ENCODE data around the gene MANSC1. TPM values are rescaled to one million over a fixed set of nuclear protein-coding genes. Genes with fewer than 3 reads are reported as not detected.

Gene MANSC1
- 3.5 to 4.8 TPM (median 4.4 TPM) in 5 replicates for total RNA-seq (2022; extraction: Qiagen RNA extraction)

DNA sequence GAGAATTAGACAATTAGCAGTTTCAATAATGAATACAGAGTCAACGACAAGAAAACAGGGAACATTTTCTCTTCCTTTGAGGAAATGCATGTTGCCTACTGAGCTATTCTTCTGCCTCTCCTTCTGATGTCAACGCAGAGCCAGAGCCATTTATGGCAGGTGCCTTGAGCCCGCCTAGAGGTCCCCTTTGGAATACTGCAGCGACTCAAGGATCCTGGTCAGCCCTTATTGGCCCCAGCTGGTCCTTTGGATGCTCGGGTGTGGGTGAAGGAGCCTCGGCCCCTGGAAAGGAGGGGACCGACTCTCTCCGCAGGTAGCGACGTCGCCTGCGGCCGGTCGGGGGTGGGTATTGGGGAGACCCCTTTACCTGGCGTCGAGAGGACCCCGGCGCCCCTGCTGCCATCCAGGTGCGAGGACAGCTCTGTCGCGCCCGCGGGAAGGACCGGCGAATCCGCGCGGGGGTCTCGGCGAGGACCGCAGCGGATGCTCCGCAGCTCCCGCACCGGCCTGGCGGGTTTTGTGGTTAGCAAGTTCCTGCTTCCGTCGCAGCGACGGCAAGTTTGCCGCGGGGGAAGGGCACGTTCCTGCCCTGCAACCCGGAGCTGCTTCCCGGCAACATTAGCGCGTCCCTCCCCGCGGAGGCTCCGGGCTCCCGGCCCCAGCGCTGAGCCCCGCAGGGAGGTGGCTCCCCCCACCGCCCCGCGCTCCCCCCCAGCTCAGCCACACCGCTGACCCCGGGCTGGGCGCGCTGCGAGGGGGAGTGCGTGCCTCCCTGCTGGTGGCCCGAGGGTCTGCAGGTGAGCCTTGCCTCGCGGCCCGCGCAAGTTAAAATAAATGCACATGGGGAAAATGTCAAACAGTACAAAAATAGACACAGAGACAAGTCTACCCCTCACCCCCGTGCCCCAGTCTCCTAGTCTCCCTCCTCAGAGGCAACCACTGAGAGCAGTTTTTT, at the start of gene MANSC1:
MANSC1 (minus strand) TSS at position 532 of the 955 bp plus-strand sequence. CDS start 6,928 bp downstream, outside the sequence.

DNA sequence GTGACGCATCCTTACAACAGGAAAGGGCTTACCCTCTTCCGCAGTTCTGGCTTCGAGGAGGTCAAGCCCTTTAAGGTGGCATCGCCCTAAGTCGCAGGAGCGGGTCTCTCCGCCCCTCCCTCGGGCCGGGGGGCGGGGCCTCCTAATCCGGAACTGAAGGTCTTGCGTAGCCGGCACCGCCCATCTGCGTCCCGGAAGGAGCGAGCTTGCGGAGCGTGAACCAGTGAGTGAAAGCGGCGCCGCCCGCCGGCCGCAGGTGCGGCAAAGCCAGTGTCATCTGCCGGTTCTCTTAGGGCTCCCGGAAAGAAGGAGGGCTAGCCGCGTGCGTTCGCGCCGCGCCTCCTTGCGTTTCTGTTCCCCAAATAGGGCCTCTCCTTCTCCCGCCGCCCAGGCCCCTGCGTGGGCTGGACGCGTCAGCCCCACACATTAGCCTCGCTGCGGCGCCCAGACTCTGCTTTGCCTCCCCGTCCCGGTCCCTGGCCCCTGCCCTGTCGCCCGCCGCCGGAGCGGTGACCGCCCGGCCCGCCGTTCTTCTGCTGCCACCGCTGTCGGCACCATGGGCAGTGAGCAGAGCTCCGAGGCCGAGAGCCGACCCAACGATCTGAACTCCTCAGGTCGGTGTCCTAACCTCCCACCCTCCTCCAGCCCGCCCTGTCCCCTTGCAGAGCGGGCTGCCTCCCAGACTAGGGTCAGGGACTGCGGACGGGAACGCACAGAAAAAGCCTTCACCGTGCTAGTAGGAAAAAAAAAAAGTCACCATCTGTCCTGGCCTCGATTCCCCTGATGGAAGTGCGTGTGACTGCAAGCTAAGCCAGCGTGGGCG, 7.1 kb upstream of the MANSC1 start, which contains the start of gene BORCS5:
BORCS5 (plus strand) TSS at position 183 of the 823 bp plus-strand sequence; CDS start at position 557, 374 bp downstream.

Other genes with a start within 250 kb of the MANSC1 start
- gene LRP6, start 83.2 kb downstream of the MANSC1 start, total RNA-seq (2022; extraction: Qiagen RNA extraction), result 10.0 to 25.2 TPM (median 19.4 TPM) in 5 replicates
- 7.4 to 9.7 TPM (median 8.6 TPM) in 5 replicates for gene BORCS5, start 6.8 kb upstream of the MANSC1 start, total RNA-seq (2022; extraction: Qiagen RNA extraction)
- 6.6 to 11.7 TPM (median 9.3 TPM) in 5 replicates for gene DUSP16, start 212.6 kb upstream of the MANSC1 start, total RNA-seq (2022; extraction: Qiagen RNA extraction)

Measured in A549 treated with dexamethasone at 1 μM for 4 hours (cell line).